ENCODE data around the gene OR2T5.
"Not testable (repeated sequence)": the region's sequence is repeated elsewhere in the genome, so short reads cannot be mapped to it uniquely, and the experiment has no call there.

OR2T5 gene

GRCh38 chr1:248488289-248488688, at the start of gene OR2T5:
Gene OR2T5 (plus strand): TSS chr1:248488589. CDS start chr1:248488589, 0 bp downstream.
- not testable (repeated sequence) for DNase-seq (ENCODE audit: low read depth in 2 of 2)

- DNase-seq (ENCODE audit: low read depth in 2 of 2) = not testable (repeated sequence)
Observed at GRCh38 chr1:248438668-248439067, 49.7 kb upstream of the OR2T5 start.

- not testable (repeated sequence) for DNase-seq (ENCODE audit: low read depth in 2 of 2)
Observed at GRCh38 chr1:248439283-248439682, 49.1 kb upstream of the OR2T5 start.

GRCh38 chr1:248442500-248443277, 45.7 kb upstream of the OR2T5 start:
- not testable (repeated sequence) for DNase-seq (ENCODE audit: low read depth in 2 of 2)

GRCh38 chr1:248444603-248445002, 43.8 kb upstream of the OR2T5 start:
- DNase-seq (ENCODE audit: low read depth in 2 of 2) = not testable (repeated sequence)

- not testable (repeated sequence) for DNase-seq (ENCODE audit: low read depth in 2 of 2)
Observed at GRCh38 chr1:248445399-248445798, 43.0 kb upstream of the OR2T5 start, which contains the start of gene OR2T2. Gene OR2T2 (plus strand): TSS chr1:248445637. CDS start chr1:248452798, 7,161 bp downstream.

GRCh38 chr1:248448409-248449074, 39.8 kb upstream of the OR2T5 start:
- DNase-seq (ENCODE audit: low read depth in 2 of 2) = not testable (repeated sequence)

GRCh38 chr1:248449821-248450465, 38.4 kb upstream of the OR2T5 start:
- not testable (repeated sequence) for DNase-seq (ENCODE audit: low read depth in 2 of 2)

- not testable (repeated sequence) for DNase-seq (ENCODE audit: low read depth in 2 of 2)
Observed at GRCh38 chr1:248450466-248451145, 37.8 kb upstream of the OR2T5 start.

- DNase-seq (ENCODE audit: low read depth in 2 of 2) = not testable (repeated sequence)
Observed at GRCh38 chr1:248453619-248454018, 34.8 kb upstream of the OR2T5 start.

- DNase-seq (ENCODE audit: low read depth in 2 of 2) = not testable (repeated sequence)
Observed at GRCh38 chr1:248455045-248455444, 33.3 kb upstream of the OR2T5 start.

GRCh38 chr1:248456635-248457034, 31.8 kb upstream of the OR2T5 start:
- DNase-seq (ENCODE audit: low read depth in 2 of 2) = not testable (repeated sequence)

GRCh38 chr1:248459117-248459516, 29.3 kb upstream of the OR2T5 start:
- DNase-seq (ENCODE audit: low read depth in 2 of 2) = not testable (repeated sequence)

GRCh38 chr1:248471154-248471553, 17.2 kb upstream of the OR2T5 start:
- no peak for DNase-seq (ENCODE audit: low read depth in 2 of 2)

- not testable (repeated sequence) for DNase-seq (ENCODE audit: low read depth in 2 of 2)
Observed at GRCh38 chr1:248472111-248472510, 16.3 kb upstream of the OR2T5 start.

- DNase-seq (ENCODE audit: low read depth in 2 of 2) = not testable (repeated sequence)
Observed at GRCh38 chr1:248473051-248473450, 15.3 kb upstream of the OR2T5 start, which contains the start of gene OR2T3. Gene OR2T3 (plus strand): TSS chr1:248473351. CDS start chr1:248473351, 0 bp downstream.

GRCh38 chr1:248475660-248476059, 12.7 kb upstream of the OR2T5 start:
- DNase-seq (ENCODE audit: low read depth in 2 of 2) = not testable (repeated sequence)

GRCh38 chr1:248481686-248482579, 6.5 kb upstream of the OR2T5 start:
- DNase-seq (ENCODE audit: low read depth in 2 of 2) = not testable (repeated sequence)

GRCh38 chr1:248496661-248497060, 8.3 kb downstream of the OR2T5 start:
- not testable (repeated sequence) for DNase-seq (ENCODE audit: low read depth in 2 of 2)

GRCh38 chr1:248500305-248501035, 12.1 kb downstream of the OR2T5 start:
- DNase-seq (ENCODE audit: low read depth in 2 of 2) = not testable (repeated sequence)
